Uterus (tissue), 4 donors: ENCODE data around the gene TMCO4. TPM values are rescaled to one million over a fixed set of nuclear protein-coding genes. Genes with fewer than 3 reads are reported as not detected.

ENCODE experiments used
- DNase-seq, 2 donors: peaks; one replicate each; pipeline ENCODE4 v3.0.0-alpha.2; 2019 to 2020
- H3K27ac ChIP-seq, 2 donors: fragments of 200-600 bp; sonication (generic); 1 replicate in 1 of 2; 2 replicates in 1 of 2; pipeline ENCODE4 v1.5.1; 2016 to 2018
- H3K27me3 ChIP-seq, 2 donors: fragments of 200-600 bp; sonication (generic); one replicate each; pipeline ENCODE4 v1.5.1; 2018 to 2019; ENCODE audit warnings: control low read depth in 1 of 2
- H3K36me3 ChIP-seq, 2 donors: fragments of 200-600 bp; sonication (generic); one replicate each; pipeline ENCODE4 v1.5.1; 2019; ENCODE audit warnings: control low read depth in 1 of 2
- H3K4me1 ChIP-seq, 2 donors: fragments of 200-600 bp; sonication (generic); one replicate each; pipeline ENCODE4 v1.5.1; 2018 to 2019; ENCODE audit warnings: control low read depth in 1 of 2
- H3K4me3 ChIP-seq, 2 donors: fragments of 200-600 bp; sonication (generic); 1 replicate in 1 of 2; 2 replicates in 1 of 2; pipeline ENCODE4 v1.5.1; 2018 to 2019; ENCODE audit warnings: mild to moderate bottlenecking in 1 of 2
- H3K9me3 ChIP-seq, 2 donors: fragments of 200-600 bp; sonication (generic); one replicate each; pipeline ENCODE4 v1.5.1; 2019; ENCODE audit warnings: control low read depth in 1 of 2
- CTCF ChIP-seq, 4 experiments: fragments of 200-600 bp in 2 of 4; fragments of 450-650 bp in 2 of 4; sonication (generic) in 2 of 4; IDR thresholded peaks; one replicate each; pipeline ENCODE4 v1.5.1; 2016 to 2019; ENCODE audit warnings: antibody characterized with exemption in 4 of 4, mild to moderate bottlenecking in 2 of 4, moderate library complexity in 1 of 4
- POLR2A ChIP-seq, 2 donors: fragments of 450-650 bp; IDR thresholded peaks; one replicate each; pipeline ENCODE4 v1.6.1; 2016; ENCODE audit warnings: antibody characterized with exemption in 2 of 2, mild to moderate bottlenecking in 1 of 2, moderate library complexity in 1 of 2
- intact Hi-C: fragments of 100-400 bp; cut with DNase I; formaldehyde crosslinking; loops from one replicate; pipeline ENCODE4 v1.15.1; 2023; ENCODE audit warnings: low total_unique reads
- total RNA-seq, 4 donors: library from RNA; depleted of rRNA in 3 of 4; stranded (reverse); fragments of >200 nt in 3 of 4; gene quantifications; one replicate each; pipeline versions ENCODE4 v1.1.0 to v1.2.4, GENCODE V29; 2014 to 2023
- donor health status: DM: yes; HTN: yes; CAD: no.

TMCO4 gene
- total RNA-seq, 4 donors from 2014 or later: 11.8 to 41.2 (median 21.8) TPM

DNA sequence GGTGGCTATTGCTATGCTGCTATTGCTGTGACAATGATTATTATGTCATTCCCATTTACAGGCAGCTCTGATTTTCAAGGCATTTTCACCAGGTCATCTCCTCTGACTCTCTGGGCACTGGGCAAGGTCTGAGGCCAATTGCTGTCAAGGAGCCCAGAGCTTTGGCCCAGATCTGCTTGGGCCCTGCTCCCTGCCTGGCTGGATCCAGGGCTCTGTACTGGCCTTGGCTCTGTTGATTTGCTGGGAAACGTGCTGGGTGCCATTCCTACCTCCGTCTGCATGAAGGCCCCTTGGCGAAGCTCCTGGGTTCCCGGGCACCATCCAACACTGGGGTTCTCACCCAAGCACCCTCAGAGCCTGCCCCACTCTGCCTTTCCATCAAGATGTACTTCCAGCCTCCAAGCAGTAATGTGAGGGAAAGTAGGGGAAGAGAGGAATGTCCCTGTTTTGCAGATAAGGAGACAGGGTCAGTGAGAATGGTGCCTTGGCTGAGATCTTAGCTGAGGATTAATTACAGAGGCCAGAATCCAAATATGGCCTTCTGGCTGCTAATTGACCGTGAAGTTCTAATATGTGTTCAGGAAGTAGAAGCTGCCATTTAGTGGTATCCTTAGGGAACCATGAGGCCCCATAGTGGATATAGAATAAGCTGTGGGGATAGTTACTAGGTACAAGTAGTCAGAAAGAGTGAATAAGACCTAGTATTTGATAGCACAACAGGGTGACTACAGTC, 71.1 kb downstream of the TMCO4 start:
- H3K4me3 ChIP-seq: no peak overlapping the region
- no peaks in the 10 kb centered on the region for H3K36me3 ChIP-seq
- intact Hi-C loops: no loop called here
- H3K27me3 ChIP-seq: no peaks in the 10 kb centered on the region
- no peak for DNase-seq
- no peak overlapping the region for H3K27ac ChIP-seq
- no peaks in the 10 kb centered on the region for H3K9me3 ChIP-seq
- H3K4me1 ChIP-seq: no peaks in the 10 kb centered on the region
- TF ChIP-seq POLR2A (IDR thresholded peaks at IDR 0.05) (no peak), CTCF (IDR thresholded peaks at IDR 0.05) (no peak)

- Histone ChIP-seq H3K4me1 (no peaks in the 10 kb centered on the region), H3K4me3 (no peak overlapping the region), H3K36me3 (no peaks in the 10 kb centered on the region), H3K9me3 (no peaks in the 10 kb centered on the region), H3K27ac (no peak overlapping the region), H3K27me3 (no peaks in the 10 kb centered on the region)
- intact Hi-C loops: no loop called here
- TF ChIP-seq POLR2A (IDR thresholded peaks at IDR 0.05): no peak
- TF ChIP-seq CTCF (IDR thresholded peaks at IDR 0.05): no peak
- no peak for DNase-seq
Measured at GRCh38 chr1:19725606-19726005, 74.1 kb downstream of the TMCO4 start.

- Histone ChIP-seq H3K4me1 (no peaks in the 10 kb centered on the region), H3K36me3 (no peaks in the 10 kb centered on the region), H3K27ac (no peak overlapping the region), H3K27me3 (no peaks in the 10 kb centered on the region), H3K9me3 (no peaks in the 10 kb centered on the region), H3K4me3 (no peak overlapping the region)
- no peak for DNase-seq
- TF ChIP-seq POLR2A (IDR thresholded peaks at IDR 0.05) (no peak), CTCF (IDR thresholded peaks at IDR 0.05) (no peak)
- intact Hi-C loops: no loop called here
Measured at GRCh38 chr1:19723874-19724273, 75.8 kb downstream of the TMCO4 start.

DNA sequence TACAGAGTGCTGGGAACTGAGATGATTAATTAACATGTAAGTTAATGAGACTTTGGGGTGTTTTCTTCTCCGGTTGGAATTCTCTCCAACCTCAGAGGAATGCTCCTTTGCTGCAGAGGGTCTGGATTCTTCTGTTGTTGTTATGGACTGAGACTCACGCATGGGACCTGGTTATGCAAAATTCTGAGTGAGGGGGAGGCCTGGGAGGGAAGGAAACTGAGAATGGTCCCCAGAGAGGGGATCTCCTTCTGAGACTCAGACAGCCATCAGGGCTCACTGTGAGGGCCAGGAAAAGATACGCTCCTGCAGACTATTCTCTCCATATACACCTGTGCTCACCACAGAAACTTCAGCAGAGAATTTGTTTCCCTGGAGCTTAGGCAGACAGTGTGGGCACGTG, 78.7 kb downstream of the TMCO4 start:
- intact Hi-C loops: no loop called here
- H3K9me3 ChIP-seq: no peaks in the 10 kb centered on the region
- H3K4me3 ChIP-seq: no peak overlapping the region
- DNase-seq: no peak
- no peaks in the 10 kb centered on the region for H3K36me3 ChIP-seq
- TF ChIP-seq CTCF (IDR thresholded peaks at IDR 0.05) (no peak), POLR2A (IDR thresholded peaks at IDR 0.05) (no peak)
- no peaks in the 10 kb centered on the region for H3K4me1 ChIP-seq
- H3K27ac ChIP-seq: no peak overlapping the region
- no peaks in the 10 kb centered on the region for H3K27me3 ChIP-seq

DNA sequence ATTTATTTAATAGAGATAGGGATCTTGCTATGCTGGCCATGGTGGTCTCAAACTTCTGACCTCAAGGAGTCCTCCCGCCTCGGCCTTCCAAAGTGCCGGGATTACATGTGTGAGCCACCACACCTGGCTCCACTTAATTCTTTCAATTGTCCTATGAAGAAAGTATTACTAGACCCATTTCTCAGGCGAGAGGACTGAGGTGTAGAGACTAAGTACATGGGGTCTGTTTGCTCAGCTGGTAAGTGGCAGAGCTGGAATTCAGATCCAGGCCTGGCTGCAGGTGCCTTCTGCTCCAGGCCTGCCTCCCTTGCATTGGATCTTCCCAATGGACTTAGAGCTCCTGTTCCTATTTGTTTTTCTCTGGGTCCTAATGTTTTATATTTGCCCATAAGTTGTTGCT, 79.5 kb downstream of the TMCO4 start:
- no peaks in the 10 kb centered on the region for H3K36me3 ChIP-seq
- TF ChIP-seq POLR2A (IDR thresholded peaks at IDR 0.05) (no peak), CTCF (IDR thresholded peaks at IDR 0.05) (no peak)
- H3K9me3 ChIP-seq: no peaks in the 10 kb centered on the region
- no peaks in the 10 kb centered on the region for H3K27me3 ChIP-seq
- DNase-seq: no peak
- no peak overlapping the region for H3K4me3 ChIP-seq
- intact Hi-C loops: no loop called here
- no peak overlapping the region for H3K27ac ChIP-seq
- H3K4me1 ChIP-seq: no peaks in the 10 kb centered on the region
